GM21390 (cell line): ENCODE measurements around the gene SEMA4F.

Experiments used
- ATAC-seq: cut with Tn5 transposase; IDR thresholded peaks from one replicate; pipeline ENCODE4 v1.9.1; 2021; ENCODE audit not compliant: unreplicated experiment

The SEMA4F gene

GRCh38 chr2:74704216-74704615 lies 50.2 kb downstream of the SEMA4F start:
- ATAC-seq, result no peak

DNA sequence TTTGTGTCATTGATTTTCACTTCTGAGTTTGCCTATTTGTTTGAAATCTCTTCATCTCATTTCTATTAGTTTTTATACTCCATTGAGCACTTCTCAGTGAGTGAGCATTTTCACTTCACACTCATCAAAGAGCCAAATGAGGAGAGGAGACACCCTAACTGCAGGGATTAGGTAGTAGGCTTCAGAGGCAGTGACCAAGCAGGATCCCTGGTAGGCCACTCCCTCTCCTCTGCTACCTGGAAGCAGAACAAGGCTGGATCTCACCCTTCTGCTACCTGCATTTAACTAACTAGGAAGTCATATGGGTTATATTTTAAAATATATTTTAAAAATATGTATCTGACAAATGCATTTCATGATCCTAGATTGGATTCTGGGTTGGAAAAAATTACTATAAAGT lies 52.7 kb downstream of the SEMA4F start:
- no peak for ATAC-seq

DNA sequence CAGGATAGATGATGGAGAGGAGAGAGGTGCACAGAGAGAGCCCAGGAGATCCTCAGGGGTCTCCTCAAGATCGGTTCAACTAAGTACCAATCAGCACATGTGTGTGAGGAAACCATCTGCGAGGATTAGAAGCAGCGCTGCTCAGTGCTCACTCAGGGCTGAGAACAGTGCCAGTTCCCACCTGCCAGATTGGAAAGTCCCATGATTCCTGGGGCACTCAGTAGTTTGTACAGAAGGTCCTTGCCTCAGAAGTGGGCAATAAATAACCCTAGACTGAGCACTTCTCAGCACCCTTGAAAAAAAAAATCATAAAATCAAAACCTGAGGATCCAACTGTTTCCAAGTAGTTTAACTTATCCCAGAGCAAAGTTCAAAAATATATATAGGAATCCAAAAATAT lies 53.8 kb downstream of the SEMA4F start:
- ATAC-seq, result no peak

DNA sequence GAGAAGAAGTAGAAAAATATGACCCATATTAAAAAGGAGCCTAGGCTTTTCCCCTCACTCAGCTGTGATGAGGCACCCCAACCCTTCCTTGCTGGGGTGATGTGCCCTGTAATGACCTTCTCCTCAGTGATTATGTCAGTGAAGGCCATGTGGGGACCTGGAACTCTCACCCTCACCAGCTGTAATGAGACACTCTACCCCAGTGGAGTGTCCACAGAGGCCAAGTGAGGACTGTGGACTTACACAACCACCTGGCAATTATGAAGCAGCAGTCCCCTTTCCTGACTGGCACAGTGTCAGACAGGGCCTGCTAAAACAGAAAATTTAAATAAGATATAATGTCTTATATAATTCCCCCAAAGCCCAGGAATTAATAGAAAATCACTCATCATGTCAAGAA lies 54.2 kb downstream of the SEMA4F start:
- ATAC-seq, result no peak

- ATAC-seq, result no peak
Observed at GRCh38 chr2:74708883-74709282, 54.8 kb downstream of the SEMA4F start.

DNA sequence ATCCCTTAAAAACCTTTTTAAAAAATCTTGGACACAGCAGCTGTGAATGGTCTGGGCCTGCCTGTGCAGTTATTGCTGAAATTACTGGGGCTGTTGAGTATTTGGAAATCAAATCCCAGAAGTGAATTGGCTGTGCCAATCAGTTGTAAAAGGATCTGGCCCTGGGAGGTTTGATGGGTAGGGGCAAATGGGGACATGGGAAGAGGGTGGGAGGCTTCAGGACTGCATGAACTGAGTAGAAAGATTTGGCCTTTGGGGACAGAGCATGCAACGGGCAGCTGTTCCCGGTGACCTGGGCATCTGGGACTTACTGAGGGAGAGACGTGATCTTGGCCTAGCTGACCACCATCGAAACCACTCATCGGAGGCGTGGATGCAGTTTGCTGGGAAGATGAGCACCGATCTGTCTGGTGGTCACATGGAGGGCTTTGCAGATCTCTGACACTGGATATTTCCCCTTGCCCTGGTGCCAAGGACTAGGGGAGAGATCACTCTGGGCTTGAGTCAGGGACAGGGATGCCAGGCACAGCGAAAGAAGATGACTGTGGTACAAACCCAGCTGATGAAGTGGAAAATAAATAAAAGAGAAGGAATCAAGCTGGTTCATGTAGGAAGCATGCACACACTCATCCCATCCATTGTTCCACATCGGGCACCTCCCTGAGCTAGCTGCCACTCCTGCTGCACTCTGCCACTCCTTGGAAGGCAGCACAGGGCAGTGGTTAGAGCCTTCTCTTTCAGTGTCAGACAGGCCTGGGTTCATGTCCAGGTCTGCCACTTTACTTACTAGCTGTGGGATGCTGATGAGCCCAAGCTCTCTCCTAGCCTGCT lies 58.4 kb downstream of the SEMA4F start:
- no peak for ATAC-seq

DNA sequence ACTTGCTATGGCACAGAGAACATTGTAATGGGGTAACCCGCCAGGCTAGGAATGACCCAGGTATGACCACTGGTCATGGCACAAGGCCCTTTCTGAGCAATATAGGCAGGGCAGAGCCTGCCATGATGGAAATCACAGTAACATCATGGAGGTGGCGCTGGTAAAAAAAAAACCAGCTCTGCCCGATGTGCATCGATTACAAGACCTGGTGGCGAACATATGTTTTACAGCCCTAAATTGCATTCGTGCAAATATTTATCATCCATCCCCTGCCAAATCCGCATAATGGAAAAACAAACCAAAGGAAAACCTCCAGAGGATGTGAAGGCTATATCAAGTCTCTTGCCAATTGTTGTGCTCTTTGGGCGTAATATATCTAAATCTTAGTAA lies 60.6 kb downstream of the SEMA4F start:
- ATAC-seq, result no peak

DNA sequence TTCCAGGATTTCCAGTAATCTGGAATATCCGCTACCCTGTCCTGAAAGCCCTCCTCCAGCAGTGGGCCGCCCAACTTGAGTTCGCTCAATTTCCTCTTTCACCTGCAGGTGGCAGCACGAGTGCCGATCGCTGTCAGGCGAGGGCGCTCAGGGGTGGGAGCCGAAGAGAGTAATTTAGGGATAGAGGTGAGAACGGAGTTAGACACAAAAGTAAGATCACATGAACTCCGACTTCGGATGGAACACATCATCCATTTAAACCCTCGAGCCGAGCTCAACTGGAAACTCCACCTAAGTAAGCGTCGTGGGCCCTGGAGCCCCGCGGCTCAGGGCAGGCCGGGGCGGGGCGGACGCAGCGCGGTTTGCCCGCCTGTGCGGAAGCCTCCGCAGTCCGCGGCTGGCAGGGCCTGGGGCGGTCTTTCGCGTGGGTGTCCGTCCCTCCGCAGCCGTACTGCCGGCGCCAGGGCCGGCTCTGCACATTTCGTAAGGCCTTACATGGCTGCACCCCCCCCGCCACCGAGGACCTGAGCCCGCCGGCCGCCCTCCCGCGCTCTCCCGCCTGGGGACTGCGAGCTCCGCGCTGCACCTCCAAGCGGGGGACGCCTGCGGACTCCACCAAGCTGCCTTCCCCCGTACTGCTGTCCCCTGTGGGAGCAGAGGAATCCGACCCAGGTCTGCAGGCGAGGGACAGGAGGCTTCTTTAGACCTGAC lies 61.2 kb downstream of the SEMA4F start:
- peak; percentile 96 for ATAC-seq

GRCh38 chr2:74715880-74716279 lies 61.8 kb downstream of the SEMA4F start:
- ATAC-seq, result no peak

DNA sequence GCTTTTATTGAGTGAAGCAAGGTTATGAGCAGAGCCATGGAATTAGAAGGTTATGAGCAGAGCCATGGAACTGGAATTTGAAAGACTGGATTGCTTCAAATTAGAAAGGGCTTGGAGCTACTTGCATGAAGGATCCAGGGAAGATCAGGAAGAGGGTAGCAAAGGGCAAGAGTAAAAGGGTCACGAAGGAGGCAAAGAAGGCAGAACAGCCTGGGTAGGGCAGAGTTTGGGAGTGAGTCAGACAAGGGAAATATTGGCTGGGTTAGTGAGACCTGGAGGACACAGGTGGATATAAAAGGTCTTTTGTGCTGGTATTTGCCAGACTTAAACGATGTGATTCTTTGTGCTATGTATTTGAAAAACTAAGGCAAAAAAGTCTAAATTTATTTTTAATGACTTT lies 65.0 kb downstream of the SEMA4F start:
- ATAC-seq, result no peak

DNA sequence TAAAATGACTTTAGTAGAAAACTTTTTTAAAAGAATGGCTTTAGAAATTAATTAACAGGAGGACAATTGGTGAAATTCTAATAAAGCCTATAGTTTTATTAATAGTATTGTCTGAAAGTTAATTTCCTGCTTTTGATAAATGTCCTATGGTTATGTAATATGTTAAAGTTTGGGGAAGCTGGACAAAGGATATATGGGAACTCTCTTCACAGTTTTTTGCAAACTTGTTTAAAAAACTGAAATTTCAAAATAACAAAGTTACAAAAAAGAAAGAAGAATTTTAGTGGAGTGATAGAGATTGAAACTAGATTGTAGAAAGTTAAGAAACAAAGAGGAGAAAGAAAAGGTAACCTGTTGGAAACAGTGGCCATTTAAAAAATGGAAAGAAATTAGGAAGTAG lies 67.3 kb downstream of the SEMA4F start:
- ATAC-seq, result no peak

DNA sequence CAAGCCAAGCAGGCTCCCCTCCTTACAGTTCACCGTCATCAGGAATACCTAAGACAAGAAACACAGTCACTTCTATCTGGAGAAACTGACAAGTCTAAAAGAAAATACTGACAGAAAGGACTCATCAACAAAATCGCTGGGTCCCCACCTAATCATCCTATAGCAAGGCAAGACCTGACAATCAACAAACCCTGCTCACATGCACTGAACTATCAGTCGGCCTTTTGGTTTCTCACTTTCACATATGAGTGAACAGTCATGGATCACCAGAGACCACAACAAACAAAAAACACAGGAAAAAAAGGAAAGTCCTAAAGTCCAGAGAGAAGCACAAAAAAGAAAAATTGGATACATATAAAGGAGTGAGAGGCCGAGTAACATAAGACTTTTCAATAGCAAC lies 70.4 kb downstream of the SEMA4F start:
- no peak for ATAC-seq

DNA sequence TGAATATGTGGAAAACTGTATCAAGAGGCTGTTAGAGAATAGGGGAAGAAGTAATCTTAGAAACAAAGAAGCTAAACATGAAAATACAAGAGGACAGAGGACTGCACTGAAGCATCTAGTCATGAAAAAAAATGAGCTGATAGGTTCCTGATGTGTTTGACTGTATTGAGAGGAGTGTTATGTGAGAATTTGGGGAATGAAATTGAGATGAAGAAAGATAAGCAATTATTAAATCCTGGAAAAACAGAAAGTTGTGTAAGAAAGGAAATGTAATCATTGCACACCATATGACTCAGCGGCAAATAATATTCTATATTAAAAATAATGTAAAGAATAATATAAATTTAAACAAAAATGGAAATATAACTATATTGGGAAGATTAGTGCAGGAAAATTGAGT lies 71.2 kb downstream of the SEMA4F start:
- ATAC-seq, result no peak

- no peak for ATAC-seq
Observed at GRCh38 chr2:74728842-74729241, 74.8 kb downstream of the SEMA4F start.

DNA sequence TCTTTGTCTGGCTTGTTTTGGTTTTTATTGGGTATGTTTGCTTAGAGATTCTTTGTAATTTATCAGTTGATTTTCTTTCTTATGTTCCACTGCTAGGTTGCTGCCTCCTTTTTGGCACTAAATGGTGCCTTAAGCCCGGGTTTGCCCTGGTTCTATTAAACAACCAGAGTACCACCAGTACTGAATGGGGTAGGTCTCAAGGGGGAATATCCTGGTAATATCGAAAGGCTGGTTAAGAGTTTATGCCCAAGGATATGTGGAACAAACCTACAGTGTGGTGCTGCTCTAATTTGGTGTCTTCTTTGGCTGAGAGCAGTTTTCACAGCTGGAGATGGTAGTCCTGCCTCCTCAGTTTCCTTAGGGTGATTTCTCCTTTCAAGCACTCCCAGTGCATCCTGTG lies 76.5 kb downstream of the SEMA4F start:
- ATAC-seq, result no peak
